KOPT-K1 (cell line): Measurements from ENCODE around the gene MAPT.

Experiments
- H3K27ac ChIP-seq: fragments of 200-600 bp; sonication (generic); 2 replicates; pipeline ENCODE4 v1.5.1; 2016; ENCODE audit warnings: antibody characterized with exemption, mild to moderate bottlenecking, low read depth, low read length; ENCODE audit not compliant: poor library complexity, severe bottlenecking
- H3K36me3 ChIP-seq: fragments of 200-600 bp; sonication (generic); 2 replicates; pipeline ENCODE4 v1.5.1; 2017; ENCODE audit warnings: antibody characterized with exemption, mild to moderate bottlenecking, low read length, moderate library complexity; ENCODE audit not compliant: insufficient read depth
- H3K9me3 ChIP-seq: fragments of 200-600 bp; sonication (generic); 2 replicates; pipeline ENCODE4 v1.5.1; 2017; ENCODE audit warnings: antibody characterized with exemption, low read length, mild to moderate bottlenecking; ENCODE audit not compliant: insufficient read depth, poor library complexity, severe bottlenecking

The MAPT gene

GRCh38 chr17:45983614-45984310 lies 89.4 kb downstream of the MAPT start:
- H3K9me3 ChIP-seq: no peaks in the 10 kb centered on the region
- no peak overlapping the region for H3K27ac ChIP-seq
- H3K36me3 ChIP-seq: no peaks in the 10 kb centered on the region

GRCh38 chr17:45984368-45984767 lies 90.0 kb downstream of the MAPT start:
- Histone ChIP-seq H3K9me3 (no peaks in the 10 kb centered on the region), H3K27ac (no peak overlapping the region), H3K36me3 (no peaks in the 10 kb centered on the region)

- Histone ChIP-seq H3K9me3 (no peaks in the 10 kb centered on the region), H3K36me3 (no peaks in the 10 kb centered on the region), H3K27ac (no peak overlapping the region)
Observed at GRCh38 chr17:45985447-45985846, 91.1 kb downstream of the MAPT start.

GRCh38 chr17:45986056-45986455 lies 91.7 kb downstream of the MAPT start:
- no peak overlapping the region for H3K27ac ChIP-seq
- H3K9me3 ChIP-seq: no peaks in the 10 kb centered on the region
- H3K36me3 ChIP-seq: no peaks in the 10 kb centered on the region

- H3K9me3 ChIP-seq: no peaks in the 10 kb centered on the region
- no peak overlapping the region for H3K27ac ChIP-seq
- H3K36me3 ChIP-seq: no peaks in the 10 kb centered on the region
Observed at GRCh38 chr17:45987706-45988105, 93.4 kb downstream of the MAPT start.

- Histone ChIP-seq H3K27ac (no peak overlapping the region), H3K9me3 (no peaks in the 10 kb centered on the region), H3K36me3 (no peaks in the 10 kb centered on the region)
Observed at GRCh38 chr17:45989759-45990158, 95.4 kb downstream of the MAPT start.

GRCh38 chr17:45990886-45991285 lies 96.5 kb downstream of the MAPT start:
- Histone ChIP-seq H3K27ac (no peak overlapping the region), H3K9me3 (no peaks in the 10 kb centered on the region), H3K36me3 (no peaks in the 10 kb centered on the region)

GRCh38 chr17:45991341-45991740 lies 97.0 kb downstream of the MAPT start:
- Histone ChIP-seq H3K36me3 (no peaks in the 10 kb centered on the region), H3K27ac (no peak overlapping the region), H3K9me3 (no peaks in the 10 kb centered on the region)

GRCh38 chr17:45992175-45992574 lies 97.8 kb downstream of the MAPT start:
- Histone ChIP-seq H3K9me3 (no peaks in the 10 kb centered on the region), H3K36me3 (no peaks in the 10 kb centered on the region), H3K27ac (no peak overlapping the region)

GRCh38 chr17:45992904-45993303 lies 98.5 kb downstream of the MAPT start:
- no peaks in the 10 kb centered on the region for H3K36me3 ChIP-seq
- H3K27ac ChIP-seq: no peak overlapping the region
- H3K9me3 ChIP-seq: no peaks in the 10 kb centered on the region

GRCh38 chr17:45993962-45994627 lies 99.7 kb downstream of the MAPT start:
- Histone ChIP-seq H3K36me3 (no peaks in the 10 kb centered on the region), H3K27ac (no peak overlapping the region), H3K9me3 (no peaks in the 10 kb centered on the region)

GRCh38 chr17:45994987-45995386 lies 100.6 kb downstream of the MAPT start:
- no peaks in the 10 kb centered on the region for H3K36me3 ChIP-seq
- H3K9me3 ChIP-seq: no peaks in the 10 kb centered on the region
- no peak overlapping the region for H3K27ac ChIP-seq

GRCh38 chr17:45995627-45996270 lies 101.4 kb downstream of the MAPT start:
- H3K27ac ChIP-seq: no peak overlapping the region
- H3K36me3 ChIP-seq: no peaks in the 10 kb centered on the region
- no peaks in the 10 kb centered on the region for H3K9me3 ChIP-seq

GRCh38 chr17:45996282-45996937 lies 102.1 kb downstream of the MAPT start:
- H3K36me3 ChIP-seq: no peaks in the 10 kb centered on the region
- no peaks in the 10 kb centered on the region for H3K9me3 ChIP-seq
- H3K27ac ChIP-seq: no peak overlapping the region

GRCh38 chr17:45997166-45997565 lies 102.8 kb downstream of the MAPT start:
- H3K36me3 ChIP-seq: no peaks in the 10 kb centered on the region
- H3K27ac ChIP-seq: no peak overlapping the region
- no peaks in the 10 kb centered on the region for H3K9me3 ChIP-seq
